NCI-H1436 treated with DMSO at 0.1 percent for 48 hours (cell line): ENCODE results near the gene CHID1.

Experiments
- DNase-seq: peaks from one replicate; lab custom pipeline; 2025; lab: John Stamatoyannopoulos, UW

CHID1 gene

GRCh38 chr11:910044-910588 is 494 bp downstream of the CHID1 start:
- DNase-seq: no peak

GRCh38 chr11:909406-909805 is 1.2 kb downstream of the CHID1 start:
- DNase-seq: no peak

GRCh38 chr11:908273-908672 is 2.3 kb downstream of the CHID1 start:
- DNase-seq: no peak

- no peak for DNase-seq
These were observed 2.9 kb downstream of the CHID1 start for GRCh38 chr11:907668-908067.

- DNase-seq: no peak
These were observed 4.7 kb downstream of the CHID1 start for GRCh38 chr11:905952-906351.

- DNase-seq: no peak
These were observed 6.2 kb downstream of the CHID1 start for GRCh38 chr11:904380-904779.

- DNase-seq: no peak
These were observed 9.1 kb downstream of the CHID1 start for GRCh38 chr11:901452-902061.

GRCh38 chr11:900545-900944 is 10.1 kb downstream of the CHID1 start:
- DNase-seq: no peak

GRCh38 chr11:899724-900123 is 10.9 kb downstream of the CHID1 start:
- no peak for DNase-seq

GRCh38 chr11:898540-899190 is 11.9 kb downstream of the CHID1 start:
- no peak for DNase-seq

GRCh38 chr11:898143-898511 is 12.5 kb downstream of the CHID1 start:
- DNase-seq: no peak

- no peak for DNase-seq
These were observed 13.1 kb downstream of the CHID1 start for GRCh38 chr11:897253-898142.

- no peak for DNase-seq
These were observed 15.1 kb downstream of the CHID1 start for GRCh38 chr11:895331-896110.

GRCh38 chr11:894575-895201 is 15.9 kb downstream of the CHID1 start:
- DNase-seq: no peak

GRCh38 chr11:893008-893654 is 17.5 kb downstream of the CHID1 start:
- no peak for DNase-seq

- DNase-seq: peak; percentile 6
These were observed 19.6 kb downstream of the CHID1 start for GRCh38 chr11:890794-891540.

- DNase-seq: no peak
These were observed 20.7 kb downstream of the CHID1 start for GRCh38 chr11:889687-890475.

- DNase-seq: no peak
These were observed 21.4 kb downstream of the CHID1 start for GRCh38 chr11:889257-889656.
